Sigmoid colon (tissue), 7 donors: ENCODE data around the gene TMEM86B. TPM values are rescaled to one million over a fixed set of nuclear protein-coding genes. Genes with fewer than 3 reads are reported as not detected.

Experiments used
- DNase-seq: peaks from one replicate; pipeline ENCODE4 v3.0.0-alpha.2; 2019
- H3K27ac ChIP-seq, 4 donors: fragments of 200-600 bp; sonication (generic); one replicate each; pipeline ENCODE4 v1.5.1; 2016 to 2019; ENCODE audit warnings: mild to moderate bottlenecking in 1 of 4
- H3K27me3 ChIP-seq, 3 donors: fragments of 200-600 bp; sonication (generic); one replicate each; pipeline ENCODE4 v1.5.1; 2019; ENCODE audit warnings: mild to moderate bottlenecking in 1 of 3
- H3K36me3 ChIP-seq, 4 donors: fragments of 200-600 bp; sonication (generic); one replicate each; pipeline ENCODE4 v1.5.1; 2016 to 2019
- H3K4me1 ChIP-seq, 4 donors: fragments of 200-600 bp; sonication (generic); one replicate each; pipeline ENCODE4 v1.5.1; 2017 to 2019
- H3K4me3 ChIP-seq, 4 donors: fragments of 200-600 bp; sonication (generic); one replicate each; pipeline ENCODE4 v1.5.1; 2017 to 2019; ENCODE audit warnings: mild to moderate bottlenecking in 2 of 4, moderate library complexity in 1 of 4
- H3K9me3 ChIP-seq, 4 donors: fragments of 200-600 bp in 3 of 4; sonication (generic) in 3 of 4; one replicate each; pipeline versions ENCODE4 v1.5.1 to v1.6.1; 2013 to 2019
- CTCF ChIP-seq, 4 experiments: fragments of 450-650 bp in 3 of 4; fragments of 200-600 bp in 1 of 4; IDR thresholded peaks; one replicate each; pipeline ENCODE4 v1.5.1; 2016 to 2019; ENCODE audit warnings: antibody characterized with exemption in 4 of 4, mild to moderate bottlenecking in 3 of 4, moderate library complexity in 2 of 4
- EP300 ChIP-seq, 4 donors: sonication (generic); formaldehyde crosslinking; IDR thresholded peaks; one replicate each; pipeline ENCODE4 v1.6.1; 2017; ENCODE audit warnings: antibody characterized with exemption in 4 of 4
- POLR2A ChIP-seq, 2 donors: fragments of 450-650 bp; IDR thresholded peaks; one replicate each; pipeline ENCODE4 v1.6.1; 2016; ENCODE audit warnings: antibody characterized with exemption in 2 of 2, mild to moderate bottlenecking in 2 of 2, moderate library complexity in 2 of 2
- POLR2AphosphoS5 ChIP-seq, 4 donors: sonication (generic); formaldehyde crosslinking; IDR thresholded peaks; one replicate each; pipeline ENCODE4 v1.6.1; 2017; ENCODE audit warnings: antibody characterized with exemption in 4 of 4
- WGBS, 2 donors: extraction: QIAGEN DNeasy Blood & Tissue Kit; methylation state at CpG; one replicate each; pipeline ENCODE4 v1.1.7; 2013; 5-methylcytosine and 5-hydroxymethylcytosine counted together
- intact Hi-C: fragments of 100-400 bp; cut with DNase I; formaldehyde crosslinking; loops from one replicate; pipeline ENCODE4 v1.15.1; 2023
- polyA plus RNA-seq, 3 donors: library from polyadenylated mRNA; stranded (reverse); fragments of 200-250 nt; gene quantifications; one replicate each; pipeline ENCODE4 v1.2.3, GENCODE V29; 2013
- total RNA-seq, 4 donors: library from RNA; depleted of rRNA; stranded (reverse); fragments of >200 nt; gene quantifications; one replicate each; pipeline ENCODE4 v1.1.0, GENCODE V29; 2016
- donor health status: healthy with polysubstance abuse.
- donor health status: Bipolar disorder and iron deficiency.
- donor health status: healthy.

The TMEM86B gene
- total and polyA plus RNA-seq, 7 donors, result 0.69 to 7.9 (median 1.8) TPM

- WGBS, 2 donors, result 90 to 92% methylated on average over 40 of the region's 40 CpGs
- H3K4me3 ChIP-seq, result no peak overlapping the region
- intact Hi-C loops, result no loop called here
- no peaks in the 10 kb centered on the region for H3K9me3 ChIP-seq
- H3K27ac ChIP-seq, result no peak overlapping the region
- DNase-seq, result no peak
- peaks cover 31 to 53% (median 44%) of the 10 kb centered on the region in 4 donors for H3K36me3 ChIP-seq
- TF ChIP-seq CTCF (IDR thresholded peaks at IDR 0.05) (no peak), EP300 (IDR thresholded peaks at IDR 0.05) (no peak), POLR2A (IDR thresholded peaks at IDR 0.05) (no peak), POLR2AphosphoS5 (IDR thresholded peaks at IDR 0.05) (no peak)
- peaks cover 0 to 30% (median 12%) of the 10 kb centered on the region in 4 donors for H3K4me1 ChIP-seq
- no peaks in the 10 kb centered on the region for H3K27me3 ChIP-seq
Observed at GRCh38 chr19:55246462-55247451, 18.2 kb upstream of the TMEM86B start.

DNA sequence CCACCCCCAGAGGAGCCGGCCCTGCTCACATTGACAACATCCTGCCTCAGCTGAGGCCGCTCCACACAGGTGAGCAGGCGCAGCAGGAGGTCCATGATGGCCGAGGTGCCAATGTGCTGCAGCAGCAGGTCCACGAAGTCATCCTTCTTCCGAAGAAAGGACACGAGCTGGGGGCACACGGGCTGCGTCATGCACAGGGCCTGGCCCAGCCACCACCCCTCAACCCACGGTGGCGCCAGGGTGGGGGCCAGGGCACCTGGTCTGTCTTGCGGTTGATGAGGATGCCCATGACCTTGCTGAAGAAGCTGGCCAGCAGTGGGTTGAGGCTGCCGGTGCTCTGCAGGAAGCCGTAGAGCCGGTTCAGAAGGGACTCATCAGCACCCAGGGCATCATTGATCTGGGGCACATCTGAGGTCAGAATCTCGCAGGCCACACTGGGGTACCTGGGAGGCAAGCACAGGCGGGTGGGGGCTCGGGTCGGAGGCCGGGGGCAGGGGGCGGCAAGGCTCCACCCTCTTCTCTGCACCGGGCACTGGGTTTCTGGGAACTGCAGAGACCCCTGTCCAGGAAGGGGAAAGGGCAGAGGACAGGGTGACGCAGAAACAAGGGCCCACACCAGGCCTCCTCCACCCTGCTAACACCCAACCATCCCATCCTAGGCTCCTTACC, 16.8 kb upstream of the TMEM86B start:
- intact Hi-C loops, result no loop called here

GRCh38 chr19:55244004-55244680, 15.6 kb upstream of the TMEM86B start:
- no peak for TF ChIP-seq CTCF (IDR thresholded peaks at IDR 0.05)
- WGBS, 2 donors, result 92 to 94% methylated on average over 12 of the region's 12 CpGs
- Histone ChIP-seq H3K36me3 (peaks cover 46 to 79% (median 68%) of the 10 kb centered on the region in 4 donors), H3K9me3 (no peaks in the 10 kb centered on the region), H3K4me1 (peaks cover 0 to 20% (median 12%) of the 10 kb centered on the region in 4 donors), H3K4me3 (no peak overlapping the region), H3K27ac (no peak overlapping the region), H3K27me3 (no peaks in the 10 kb centered on the region)
- intact Hi-C loops, result no loop called here
- DNase-seq, result no peak

More for the DNA sequence above, 16.8 kb upstream of the TMEM86B start:
- TF ChIP-seq CTCF (IDR thresholded peaks at IDR 0.05), result no peak
- TF ChIP-seq POLR2A (IDR thresholded peaks at IDR 0.05), result no peak
- no peak for TF ChIP-seq EP300 (IDR thresholded peaks at IDR 0.05)
- TF ChIP-seq POLR2AphosphoS5 (IDR thresholded peaks at IDR 0.05), result no peak
- Histone ChIP-seq H3K9me3 (no peaks in the 10 kb centered on the region), H3K4me3 (no peak overlapping the region), H3K4me1 (peaks cover 0 to 20% (median 12%) of the 10 kb centered on the region in 4 donors), H3K27ac (no peak overlapping the region), H3K36me3 (peaks cover 35 to 67% (median 57%) of the 10 kb centered on the region in 4 donors), H3K27me3 (no peaks in the 10 kb centered on the region)
- 94 to 95% methylated on average over 23 of the region's 23 CpGs for WGBS, 2 donors
- no peak for DNase-seq

- Histone ChIP-seq H3K4me3 (no peak overlapping the region), H3K9me3 (no peaks in the 10 kb centered on the region), H3K27ac (no peak overlapping the region), H3K4me1 (peaks cover 0 to 5% (median 2%) of the 10 kb centered on the region in 4 donors), H3K36me3 (peaks cover 62 to 95% (median 85%) of the 10 kb centered on the region in 4 donors), H3K27me3 (no peaks in the 10 kb centered on the region)
- no peak for DNase-seq
- intact Hi-C loops, result no loop called here
- no peak for TF ChIP-seq CTCF (IDR thresholded peaks at IDR 0.05)
- no peak for TF ChIP-seq POLR2A (IDR thresholded peaks at IDR 0.05)
- no peak for TF ChIP-seq POLR2AphosphoS5 (IDR thresholded peaks at IDR 0.05)
- 88 to 91% methylated on average over 7 of the region's 7 CpGs for WGBS, 2 donors
Observed at GRCh38 chr19:55242517-55242916, 14.0 kb upstream of the TMEM86B start.
